Activated CD4-positive, alpha-beta T cell treated with anti-CD3 and anti-CD28 coated beads for 36 hours (primary cell): Measurements from ENCODE around the gene HDC. TPM values are rescaled to one million over a fixed set of nuclear protein-coding genes. Genes with fewer than 3 reads are reported as not detected.

Experiments used
- ATAC-seq: fragments of 200-7000 bp; cut with Tn5 transposase; one replicate; pipeline ENCODE4 v1.10.0; 2021; ENCODE audit warnings: mild to moderate bottlenecking, moderate library complexity
- CTCF ChIA-PET: fragments of 350-600 bp; sonication (Branson Sonifier 250); formaldehyde crosslinking; loops from one replicate; lab custom pipeline; 2021; ENCODE audit warnings: antibody characterized with exemption; lab: Charles Lee
- POLR2A ChIA-PET: fragments of 350-600 bp; sonication (Branson Sonifier 250); formaldehyde crosslinking; loops from one replicate; lab custom pipeline; 2021; ENCODE audit warnings: antibody characterized with exemption, inconsistent platforms; lab: Charles Lee
- DNase-seq: peaks from one replicate; pipeline ENCODE4 v3.0.0-alpha.2; 2020
- H3K27ac Mint-ChIP-seq: one replicate; pipeline ENCODE4 v1.8.0; 2021; ENCODE audit warnings: mixed read lengths
- H3K27me3 Mint-ChIP-seq: one replicate; pipeline ENCODE4 v1.8.0; 2021; ENCODE audit warnings: mixed read lengths
- H3K36me3 Mint-ChIP-seq: one replicate; pipeline ENCODE4 v1.8.0; 2021; ENCODE audit warnings: low read depth, mixed read lengths
- H3K4me1 Mint-ChIP-seq: one replicate; pipeline ENCODE4 v1.8.0; 2021; ENCODE audit warnings: mixed read lengths
- H3K4me3 Mint-ChIP-seq: one replicate; pipeline ENCODE4 v1.8.0; 2021; ENCODE audit warnings: mild to moderate bottlenecking, moderate library complexity, mixed read lengths
- H3K9me3 Mint-ChIP-seq: one replicate; pipeline ENCODE4 v1.8.0; 2021; ENCODE audit warnings: low read depth, mixed read lengths
- intact Hi-C, 2 experiments: fragments of 100-400 bp; cut with DNase I in 1 of 2; cut with micrococcal nuclease in 1 of 2; formaldehyde crosslinking; loops; one replicate each; pipeline versions ENCODE4 v1.14.2 to v1.15.1; 2022 to 2024; cut with DNase I, micrococcal nuclease
- total RNA-seq, 2 experiments: library from RNA; stranded (reverse); gene quantifications; one replicate each; pipeline ENCODE4 v1.2.3, GENCODE V29; 2021

Gene HDC
- total RNA-seq, 2 experiments from 2014 or later = 0.18 to 0.32 TPM

GRCh38 chr15:50244153-50244552 is 21.4 kb downstream of the HDC start:
- H3K27me3 Mint-ChIP-seq = no peaks in the 10 kb centered on the region
- no peak overlapping the region for H3K27ac Mint-ChIP-seq
- ChIA-PET POLR2A (no interaction called here), CTCF (interaction anchor here (2.2 kb wide), 1 partner anchor 72 kb away, joined by 7 read pairs; no protein-coding TSS in a partner anchor)
- intact Hi-C loops = loop anchor here in 1 of 2 experiments (10.0 kb wide), 1 partner anchor 641 kb away; no protein-coding TSS in a partner anchor
- no peak overlapping the region for H3K4me3 Mint-ChIP-seq
- ATAC-seq = no peak
- H3K4me1 Mint-ChIP-seq = peaks cover 39% of the 10 kb centered on the region
- no peaks in the 10 kb centered on the region for H3K9me3 Mint-ChIP-seq
- no peak for DNase-seq
- H3K36me3 Mint-ChIP-seq = peaks cover 2% of the 10 kb centered on the region

GRCh38 chr15:50241684-50242450 is 23.7 kb downstream of the HDC start:
- Mint-ChIP-seq H3K27ac (peak overlapping the region; percentile 38), H3K4me3 (no peak overlapping the region), H3K36me3 (no peaks in the 10 kb centered on the region), H3K27me3 (no peaks in the 10 kb centered on the region), H3K9me3 (no peaks in the 10 kb centered on the region), H3K4me1 (peaks cover 19% of the 10 kb centered on the region)
- DNase-seq = peak; percentile 32
- ATAC-seq = peak; percentile 90
- intact Hi-C loops = loop anchor here in 1 of 2 experiments (10.0 kb wide), 1 partner anchor 643 kb away; no protein-coding TSS in a partner anchor
- POLR2A ChIA-PET = interaction anchor here (0.6 to 1.1 kb wide), 3 partner anchors 19 to 112 kb away, joined by 3 to 5 read pairs (median 3); no protein-coding TSS in a partner anchor
- CTCF ChIA-PET = interaction anchor here (0.6 to 1.6 kb wide), 6 partner anchors 14 to 381 kb away, joined by 3 to 6 read pairs (median 4); no protein-coding TSS in a partner anchor

- no peak for ATAC-seq
- peaks cover 7% of the 10 kb centered on the region for H3K36me3 Mint-ChIP-seq
Observed at GRCh38 chr15:50238255-50238654, 27.3 kb downstream of the HDC start.

GRCh38 chr15:50236433-50236832 is 29.1 kb downstream of the HDC start:
- Mint-ChIP-seq H3K4me1 (peaks cover 7% of the 10 kb centered on the region), H3K27me3 (no peaks in the 10 kb centered on the region), H3K36me3 (peaks cover 7% of the 10 kb centered on the region), H3K9me3 (no peaks in the 10 kb centered on the region), H3K27ac (no peak overlapping the region), H3K4me3 (no peak overlapping the region)
- intact Hi-C loops = no loop called here
- DNase-seq (no peak), ATAC-seq (no peak)
- ChIA-PET POLR2A (no interaction called here), CTCF (interaction anchor here (1.3 to 2.1 kb wide), 2 partner anchors 18 to 80 kb away, joined by 3 to 7 read pairs; no protein-coding TSS in a partner anchor)

More at GRCh38 chr15:50238255-50238654, 27.3 kb downstream of the HDC start:
- CTCF ChIA-PET = no interaction called here
- H3K27ac Mint-ChIP-seq = no peak overlapping the region
- H3K4me1 Mint-ChIP-seq = peaks cover 13% of the 10 kb centered on the region
- no peak for DNase-seq
- POLR2A ChIA-PET = no interaction called here
- no peak overlapping the region for H3K4me3 Mint-ChIP-seq
- H3K9me3 Mint-ChIP-seq = no peaks in the 10 kb centered on the region
- no peaks in the 10 kb centered on the region for H3K27me3 Mint-ChIP-seq
- intact Hi-C loops = loop anchor here in 1 of 2 experiments (2.0 kb wide), 1 partner anchor 55 kb away; the partner anchor contains the start of gene SLC27A2

GRCh38 chr15:50235794-50236193 is 29.7 kb downstream of the HDC start:
- no peaks in the 10 kb centered on the region for H3K9me3 Mint-ChIP-seq
- POLR2A ChIA-PET = no interaction called here
- CTCF ChIA-PET = interaction anchor here (2.1 kb wide), 1 partner anchor 80 kb away, joined by 7 read pairs; no protein-coding TSS in a partner anchor
- H3K4me3 Mint-ChIP-seq = no peak overlapping the region
- intact Hi-C loops = no loop called here
- ATAC-seq (no peak), DNase-seq (no peak)
- H3K4me1 Mint-ChIP-seq = peaks cover under 1% of the 10 kb centered on the region
- H3K27me3 Mint-ChIP-seq = no peaks in the 10 kb centered on the region
- H3K36me3 Mint-ChIP-seq = peaks cover 7% of the 10 kb centered on the region
- H3K27ac Mint-ChIP-seq = no peak overlapping the region

- no peaks in the 10 kb centered on the region for H3K9me3 Mint-ChIP-seq
- ATAC-seq (no peak), DNase-seq (no peak)
- H3K27ac Mint-ChIP-seq = no peak overlapping the region
- H3K27me3 Mint-ChIP-seq = no peaks in the 10 kb centered on the region
- intact Hi-C loops = no loop called here
- no peaks in the 10 kb centered on the region for H3K4me1 Mint-ChIP-seq
- ChIA-PET CTCF (interaction anchor here (0.6 to 0.9 kb wide), 2 partner anchors 81 to 101 kb away, joined by 3 read pairs; no protein-coding TSS in a partner anchor), POLR2A (no interaction called here)
- no peak overlapping the region for H3K4me3 Mint-ChIP-seq
- peaks cover 10% of the 10 kb centered on the region for H3K36me3 Mint-ChIP-seq
Observed at GRCh38 chr15:50234764-50235163, 30.8 kb downstream of the HDC start.

DNA sequence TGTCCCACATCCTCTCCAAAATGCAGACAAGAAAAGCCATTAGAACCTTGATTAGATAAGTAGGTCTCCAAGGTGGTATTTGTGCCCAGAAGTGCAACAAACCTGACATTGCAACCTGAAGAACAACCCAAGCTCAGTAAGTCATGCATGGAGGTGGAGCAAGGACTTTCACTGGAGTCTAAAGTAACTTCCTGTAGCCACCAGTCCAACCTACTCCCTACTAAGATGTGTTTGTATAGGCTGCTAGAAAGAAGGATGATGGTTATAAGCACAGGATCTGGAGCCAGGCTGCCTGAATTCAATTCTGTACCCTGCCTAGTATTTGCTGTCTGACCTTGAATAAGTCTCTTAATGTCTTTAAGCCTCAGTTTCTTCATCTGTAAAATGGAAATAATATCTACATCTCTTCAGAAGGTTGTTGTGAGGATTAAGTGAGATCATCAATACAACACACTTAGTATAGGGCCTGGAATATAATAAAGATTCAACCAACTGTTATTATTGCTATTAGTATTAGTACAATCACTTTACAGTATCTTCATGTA is 32.3 kb downstream of the HDC start:
- ATAC-seq (no peak), DNase-seq (no peak)
- Mint-ChIP-seq H3K36me3 (peaks cover 16% of the 10 kb centered on the region), H3K27ac (no peak overlapping the region), H3K4me3 (no peak overlapping the region), H3K27me3 (no peaks in the 10 kb centered on the region), H3K9me3 (no peaks in the 10 kb centered on the region), H3K4me1 (no peaks in the 10 kb centered on the region)
- ChIA-PET POLR2A (no interaction called here), CTCF (interaction anchor here (1.1 kb wide), 1 partner anchor 49 kb away, joined by 4 read pairs; no protein-coding TSS in a partner anchor)
- intact Hi-C loops = no loop called here

- no peaks in the 10 kb centered on the region for H3K9me3 Mint-ChIP-seq
- H3K36me3 Mint-ChIP-seq = peaks cover 17% of the 10 kb centered on the region
- ATAC-seq = no peak
- H3K27me3 Mint-ChIP-seq = no peaks in the 10 kb centered on the region
- intact Hi-C loops = no loop called here
- no peak for DNase-seq
- ChIA-PET CTCF (interaction anchor here (1.1 kb wide), 1 partner anchor 49 kb away, joined by 4 read pairs; no protein-coding TSS in a partner anchor), POLR2A (no interaction called here)
- no peak overlapping the region for H3K27ac Mint-ChIP-seq
- H3K4me3 Mint-ChIP-seq = no peak overlapping the region
- H3K4me1 Mint-ChIP-seq = no peaks in the 10 kb centered on the region
Observed at GRCh38 chr15:50232791-50233190, 32.7 kb downstream of the HDC start.

DNA sequence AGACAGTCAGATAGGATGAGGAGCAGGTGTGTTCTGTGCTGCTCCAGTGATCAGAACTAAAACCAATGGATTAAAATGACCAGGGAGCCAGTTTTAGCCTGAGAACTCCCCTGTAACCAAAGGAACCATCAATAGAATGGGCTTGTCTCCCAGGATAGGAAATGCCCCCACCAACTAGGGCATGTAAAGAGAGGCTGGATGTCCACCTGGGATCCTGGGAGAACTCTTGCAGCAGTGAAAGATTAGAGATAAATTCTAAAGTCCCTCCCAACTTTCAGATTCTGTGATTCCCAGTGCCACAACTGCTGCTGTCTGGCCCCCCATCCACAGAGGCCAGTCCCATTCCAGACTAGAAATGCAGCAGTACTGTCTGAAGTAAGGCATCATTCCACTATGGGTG is 33.8 kb downstream of the HDC start:
- ATAC-seq (no peak), DNase-seq (no peak)
- ChIA-PET POLR2A (no interaction called here), CTCF (interaction anchor here (0.6 kb wide), 1 partner anchor 87 kb away, joined by 3 read pairs; no protein-coding TSS in a partner anchor)
- Mint-ChIP-seq H3K4me3 (no peak overlapping the region), H3K9me3 (no peaks in the 10 kb centered on the region), H3K27me3 (no peaks in the 10 kb centered on the region), H3K27ac (no peak overlapping the region), H3K4me1 (no peaks in the 10 kb centered on the region), H3K36me3 (peaks cover 19% of the 10 kb centered on the region)
- intact Hi-C loops = no loop called here

DNA sequence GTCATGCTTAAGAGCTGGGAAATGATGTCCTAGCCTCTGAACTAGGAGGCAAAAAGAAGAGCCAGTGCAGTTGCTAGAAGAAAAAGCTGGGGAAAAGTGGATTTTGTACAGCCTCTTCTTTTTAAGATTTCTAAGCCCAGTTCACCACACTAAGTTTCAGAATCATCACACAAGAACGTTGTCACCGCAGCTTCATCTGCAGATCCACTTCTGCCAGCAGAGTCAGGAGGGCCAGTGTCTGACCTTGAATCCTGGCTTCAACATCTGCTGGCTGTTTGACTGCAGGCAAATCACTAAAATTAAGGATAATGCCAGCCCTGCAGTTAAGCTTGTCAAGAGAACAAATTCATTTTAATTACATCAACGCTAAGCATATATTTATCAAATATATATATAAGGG is 36.2 kb downstream of the HDC start:
- H3K4me1 Mint-ChIP-seq = no peaks in the 10 kb centered on the region
- DNase-seq (no peak), ATAC-seq (no peak)
- H3K9me3 Mint-ChIP-seq = no peaks in the 10 kb centered on the region
- intact Hi-C loops = no loop called here
- no peak overlapping the region for H3K4me3 Mint-ChIP-seq
- peaks cover 14% of the 10 kb centered on the region for H3K36me3 Mint-ChIP-seq
- ChIA-PET CTCF (interaction anchor here (0.9 to 1.4 kb wide), 3 partner anchors 10 to 25 kb away, joined by 3 to 4 read pairs (median 3); no protein-coding TSS in a partner anchor), POLR2A (no interaction called here)
- no peaks in the 10 kb centered on the region for H3K27me3 Mint-ChIP-seq
- no peak overlapping the region for H3K27ac Mint-ChIP-seq

DNA sequence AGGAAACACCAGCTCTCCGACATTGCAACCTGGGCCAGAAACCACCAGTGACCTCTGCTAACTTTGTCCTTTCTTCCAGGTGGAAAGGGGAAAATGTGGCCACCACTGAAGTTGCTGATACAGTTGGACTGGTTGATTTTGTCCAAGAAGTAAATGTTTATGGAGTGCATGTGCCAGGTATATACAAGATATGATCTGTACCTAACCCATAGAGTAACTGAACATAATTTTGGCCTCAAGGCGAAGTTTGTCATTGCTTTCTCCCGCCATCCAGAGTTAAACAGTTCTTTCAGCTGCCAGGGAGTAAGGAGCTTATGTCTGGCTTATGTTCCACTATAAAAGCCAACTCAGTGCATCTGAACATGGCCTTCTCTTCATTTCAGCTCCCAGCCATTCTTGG is 36.7 kb downstream of the HDC start:
- CTCF ChIA-PET = interaction anchor here (0.9 to 1.4 kb wide), 2 partner anchors 9 to 25 kb away, joined by 3 to 4 read pairs; no protein-coding TSS in a partner anchor
- ATAC-seq = no peak
- Mint-ChIP-seq H3K36me3 (peaks cover 13% of the 10 kb centered on the region), H3K27ac (no peak overlapping the region), H3K27me3 (no peaks in the 10 kb centered on the region), H3K4me1 (no peaks in the 10 kb centered on the region), H3K9me3 (no peaks in the 10 kb centered on the region), H3K4me3 (no peak overlapping the region)
- intact Hi-C loops = no loop called here
- POLR2A ChIA-PET = no interaction called here
- DNase-seq = no peak
